Inferior parietal cortex (tissue), 1 donor: ENCODE results near the gene CACNA1A.
A peak's percentile ranks its signal among the peaks of the same experiment; 100 is the strongest.

ENCODE experiments used
- DNase-seq: peaks from one replicate; pipeline ENCODE4 v3.0.0-alpha.2; 2016; ENCODE audit errors: extremely low spot score

The CACNA1A gene

GRCh38 chr19:13164343-13165161 lies 341.7 kb downstream of the CACNA1A start:
- no peak for DNase-seq

- no peak for DNase-seq
Measured at GRCh38 chr19:13163609-13164342, 342.5 kb downstream of the CACNA1A start.

GRCh38 chr19:13162724-13163608 lies 343.3 kb downstream of the CACNA1A start:
- peak; percentile 89 for DNase-seq

- no peak for DNase-seq
Measured at GRCh38 chr19:13160557-13160956, 345.7 kb downstream of the CACNA1A start.

GRCh38 chr19:13159713-13160112 lies 346.6 kb downstream of the CACNA1A start:
- DNase-seq = no peak
